Spleen (tissue), 11 donors: ENCODE results near the gene FOXP1. TPM values are rescaled to one million over a fixed set of nuclear protein-coding genes. Genes with fewer than 3 reads are reported as not detected.
A peak's percentile ranks its signal among the peaks of the same experiment; 100 is the strongest.

Experiments used
- DNase-seq: peaks from one replicate; pipeline ENCODE4 v3.0.0-alpha.2; 2020
- H3K27ac ChIP-seq, 8 donors: fragments of 200-600 bp; sonication (generic) in 7 of 8; 1 replicate in 4 of 8; 2 replicates in 4 of 8; pipeline versions ENCODE4 v1.5.0 to v1.8.0; 2016 to 2021; ENCODE audit warnings: inconsistent platforms in 4 of 8, mild to moderate bottlenecking in 4 of 8, moderate library complexity in 1 of 8
- H3K27me3 ChIP-seq, 7 donors: fragments of 200-600 bp; sonication (generic) in 6 of 7; replicated peaks in 1 of 7; 1 replicate in 4 of 7; 2 replicates in 3 of 7; pipeline versions ENCODE4 v1.5.0 to v1.8.0; 2016 to 2021; ENCODE audit warnings: inconsistent platforms in 3 of 7, mild to moderate bottlenecking in 1 of 7
- H3K36me3 ChIP-seq, 6 donors: fragments of 200-600 bp; sonication (generic) in 5 of 6; 1 replicate in 4 of 6; 2 replicates in 2 of 6; pipeline versions ENCODE4 v1.5.0 to v1.8.0; 2016 to 2021; ENCODE audit warnings: inconsistent platforms in 2 of 6
- H3K4me1 ChIP-seq, 6 donors: fragments of 200-600 bp; sonication (generic) in 5 of 6; 1 replicate in 3 of 6; 2 replicates in 3 of 6; pipeline versions ENCODE4 v1.5.0 to v1.8.0; 2016 to 2021; ENCODE audit warnings: inconsistent platforms in 3 of 6
- H3K4me3 ChIP-seq, 8 donors: fragments of 200-600 bp; sonication (generic) in 7 of 8; 1 replicate in 4 of 8; 2 replicates in 4 of 8; pipeline versions ENCODE4 v1.5.0 to v1.8.0; 2016 to 2021; ENCODE audit warnings: inconsistent platforms in 4 of 8, mild to moderate bottlenecking in 4 of 8, moderate library complexity in 2 of 8
- H3K9me3 ChIP-seq, 8 donors: fragments of 200-600 bp; sonication (generic) in 7 of 8; 1 replicate in 4 of 8; 2 replicates in 4 of 8; pipeline versions ENCODE4 v1.5.0 to v1.8.0; 2016 to 2021; ENCODE audit warnings: inconsistent platforms in 4 of 8
- CTCF ChIP-seq, 11 experiments: fragments of 200-600 bp in 7 of 11; fragments of 450-650 bp in 4 of 11; sonication (generic) in 4 of 11; IDR thresholded peaks in 8 of 11; conservative IDR thresholded peaks in 3 of 11; 1 replicate in 7 of 11; 2 replicates in 4 of 11; pipeline versions ENCODE4 v1.4.0 to v1.8.0; 2016 to 2021; ENCODE audit warnings: antibody characterized with exemption in 11 of 11, inconsistent platforms in 4 of 11, mild to moderate bottlenecking in 1 of 11
- POLR2A ChIP-seq, 3 donors: fragments of 450-650 bp; IDR thresholded peaks; one replicate each; pipeline ENCODE4 v1.5.1; 2017; ENCODE audit warnings: antibody characterized with exemption in 3 of 3, mild to moderate bottlenecking in 1 of 3
- POLR2AphosphoS5 ChIP-seq, 3 donors: sonication (generic); formaldehyde crosslinking; IDR thresholded peaks; one replicate each; pipeline ENCODE4 v1.5.1; 2017; ENCODE audit warnings: antibody characterized with exemption in 3 of 3
- WGBS, 5 donors: extraction: QIAGEN DNeasy Blood & Tissue Kit in 3 of 5; methylation state at CpG; one replicate each; pipeline versions ENCODE4 v1.1.5 to v1.1.7; 2013 to 2018; 5-methylcytosine and 5-hydroxymethylcytosine counted together
- intact Hi-C: fragments of 100-400 bp; cut with DNase I; formaldehyde crosslinking; loops from one replicate; pipeline ENCODE4 v1.15.0; 2023; ENCODE audit warnings: low total_unique reads
- polyA plus RNA-seq, 3 donors: library from polyadenylated mRNA; stranded (reverse); fragments of 200-250 nt; gene quantifications; one replicate each; pipeline ENCODE4 v1.2.1, GENCODE V29; 2013
- total RNA-seq, 7 donors: library from RNA; depleted of rRNA in 3 of 7; stranded (reverse); fragments of >200 nt in 3 of 7; fragmentation: NEBNext Ultra II Directional in 4 of 7; extraction: Animal tissue kit (Norgen Biotek cat#: 25700) in 4 of 7; gene quantifications; one replicate each; pipeline versions ENCODE4 v1.1.0 to v1.2.1, GENCODE V29; 2016 to 2021
- donor health status: healthy with polysubstance abuse.
- donor health status: DM: no; HTN: no; CAD: no; lungs with moderate emphysema.
- donor health status: DM: no; HTN: no; CAD: no.
- donor health status: Bipolar disorder and iron deficiency.
- donor health status: healthy.
- donor health status: DM: no; HTN: no; CAD: no.
- donor health status: DM: yes; HTN: yes; CAD: no.

Gene FOXP1
- total and polyA plus RNA-seq, 10 donors: 11.1 to 202 (median 153) TPM

GRCh38 chr3:71132995-71133730, 450.4 kb downstream of the FOXP1 start:
- Histone ChIP-seq H3K27ac (peak overlapping the region in 1 of 8 donors; percentile 91), H3K4me3 (no peak overlapping the region), H3K36me3 (no peaks in the 10 kb centered on the region), H3K4me1 (peaks cover 23 to 73% (median 41%) of the 10 kb centered on the region in 6 donors), H3K27me3 (no peaks in the 10 kb centered on the region), H3K9me3 (no peaks in the 10 kb centered on the region)
- no peak for TF ChIP-seq POLR2A (IDR thresholded peaks at IDR 0.05)
- TF ChIP-seq POLR2AphosphoS5 (IDR thresholded peaks at IDR 0.05): no peak
- TF ChIP-seq CTCF (IDR thresholded peaks at IDR 0.05 in 8 of 11, conservative IDR thresholded peaks at IDR 0.05 in 3 of 11): no peak
- intact Hi-C loops: no loop called here
- 89 to 95% (median 93%) methylated on average over 8 of the region's 8 CpGs for WGBS, 5 donors
- DNase-seq: no peak

GRCh38 chr3:71131375-71132314, 451.9 kb downstream of the FOXP1 start:
- peaks cover 35 to 88% (median 55%) of the 10 kb centered on the region in 6 donors for H3K4me1 ChIP-seq
- no peaks in the 10 kb centered on the region for H3K36me3 ChIP-seq
- H3K4me3 ChIP-seq: no peak overlapping the region
- TF ChIP-seq POLR2AphosphoS5 (IDR thresholded peaks at IDR 0.05) (no peak), CTCF (IDR thresholded peaks at IDR 0.05 in 8 of 11, conservative IDR thresholded peaks at IDR 0.05 in 3 of 11) (no peak), POLR2A (IDR thresholded peaks at IDR 0.05) (no peak)
- intact Hi-C loops: no loop called here
- peak overlapping the region; percentile 80 to 95 (median 90) for H3K27ac ChIP-seq
- WGBS, 5 donors: 77 to 86% (median 77%) methylated on average over 10 of the region's 10 CpGs
- H3K27me3 ChIP-seq: no peaks in the 10 kb centered on the region
- no peaks in the 10 kb centered on the region for H3K9me3 ChIP-seq
- DNase-seq: no peak

- peak overlapping the region; percentile 80 to 95 (median 90) for H3K27ac ChIP-seq
- TF ChIP-seq CTCF (IDR thresholded peaks at IDR 0.05 in 8 of 11, conservative IDR thresholded peaks at IDR 0.05 in 3 of 11) (no peak), POLR2A (IDR thresholded peaks at IDR 0.05) (peak in 1 of 3 donors; percentile 90), POLR2AphosphoS5 (IDR thresholded peaks at IDR 0.05) (peak in 2 of 3 donors; percentile 66 to 88)
- intact Hi-C loops: no loop called here
- WGBS, 5 donors: 16 to 18% (median 18%) methylated on average over 19 of the region's 19 CpGs
- no peaks in the 10 kb centered on the region for H3K9me3 ChIP-seq
- peaks cover 35 to 92% (median 64%) of the 10 kb centered on the region in 6 donors for H3K4me1 ChIP-seq
- no peaks in the 10 kb centered on the region for H3K27me3 ChIP-seq
- H3K4me3 ChIP-seq: peak overlapping the region; percentile 39 to 72 (median 48)
- no peaks in the 10 kb centered on the region for H3K36me3 ChIP-seq
- DNase-seq: peak; percentile 88
These were observed 452.8 kb downstream of the FOXP1 start for GRCh38 chr3:71130471-71131374.
